OCI-LY7 (cell line): ENCODE measurements around the gene PAPSS1. TPM values are rescaled to one million over a fixed set of nuclear protein-coding genes. Genes with fewer than 3 reads are reported as not detected.

ENCODE experiments used
- total RNA-seq, 2 experiments: library from RNA; depleted of rRNA in 1 of 2; stranded (reverse); fragments of >200 nt in 1 of 2; shearing (Covaris generic) in 1 of 2; gene quantifications; 2 replicates each; pipeline ENCODE4 v1.2.3, GENCODE V29; 2014 to 2022

Gene PAPSS1
- total RNA-seq, 2 experiments from 2014 or later, result 62.0 to 118 TPM

Other genes with a start within 250 kb of the PAPSS1 start
- not detected in 2 replicates for gene SGMS2, start 104.7 kb upstream of the PAPSS1 start, total RNA-seq (2014; rRNA removed; shearing (Covaris generic))
- gene SGMS2, start 104.7 kb upstream of the PAPSS1 start, total RNA-seq (2022), result not detected in 2 replicates
- gene CYP2U1, start 211.3 kb upstream of the PAPSS1 start, total RNA-seq (2014; rRNA removed; shearing (Covaris generic)), result 5.6 and 7.4 TPM in 2 replicates
- 11.8 and 14.8 TPM in 2 replicates for gene CYP2U1, start 211.3 kb upstream of the PAPSS1 start, total RNA-seq (2022)